ENCODE results near the gene SLC5A1.
A peak's percentile ranks its signal among the peaks of the same experiment; 100 is the strongest.

SLC5A1 gene

GRCh38 chr22:32042924-32043323 is at the start of gene SLC5A1:
SLC5A1 (plus strand) TSS chr22:32043261; CDS start chr22:32043282, 21 bp downstream.
- no peak for FAIRE-seq

GRCh38 chr22:31995046-31995445 is 48.0 kb upstream of the SLC5A1 start:
- FAIRE-seq, result no peak

- no peak for FAIRE-seq
Observed at GRCh38 chr22:31995807-31996206, 47.3 kb upstream of the SLC5A1 start.

- no peak for FAIRE-seq
Observed at GRCh38 chr22:31998784-31999385, 44.2 kb upstream of the SLC5A1 start.

- no peak for FAIRE-seq
Observed at GRCh38 chr22:32000181-32000580, 42.9 kb upstream of the SLC5A1 start.

GRCh38 chr22:32005453-32005852 is 37.6 kb upstream of the SLC5A1 start:
- FAIRE-seq, result no peak

GRCh38 chr22:32013200-32013599 is 29.9 kb upstream of the SLC5A1 start:
- FAIRE-seq, result no peak

- no peak for FAIRE-seq
Observed at GRCh38 chr22:32016081-32016480, 27.0 kb upstream of the SLC5A1 start.

- FAIRE-seq, result no peak
Observed at GRCh38 chr22:32018056-32018455, 25.0 kb upstream of the SLC5A1 start.

- FAIRE-seq, result peak; percentile 58
Observed at GRCh38 chr22:32020117-32020516, 22.9 kb upstream of the SLC5A1 start.

GRCh38 chr22:32021716-32022115 is 21.3 kb upstream of the SLC5A1 start:
- no peak for FAIRE-seq

GRCh38 chr22:32023251-32023827 is 19.7 kb upstream of the SLC5A1 start:
- no peak for FAIRE-seq

GRCh38 chr22:32024796-32025195 is 18.3 kb upstream of the SLC5A1 start:
- no peak for FAIRE-seq

- no peak for FAIRE-seq
Observed at GRCh38 chr22:32030518-32031247, 12.4 kb upstream of the SLC5A1 start.

- FAIRE-seq, result no peak
Observed at GRCh38 chr22:32031466-32031865, 11.6 kb upstream of the SLC5A1 start.

- no peak for FAIRE-seq
Observed at GRCh38 chr22:32034275-32034674, 8.8 kb upstream of the SLC5A1 start.

GRCh38 chr22:32037236-32037635 is 5.8 kb upstream of the SLC5A1 start:
- no peak for FAIRE-seq

GRCh38 chr22:32040324-32040904 is 2.6 kb upstream of the SLC5A1 start:
- FAIRE-seq, result no peak

GRCh38 chr22:32043391-32043790 is 330 bp downstream of the SLC5A1 start:
- FAIRE-seq, result no peak

GRCh38 chr22:32044477-32044876 is 1.4 kb downstream of the SLC5A1 start:
- no peak for FAIRE-seq

- FAIRE-seq, result peak; percentile 61
Observed at GRCh38 chr22:32044913-32045312, 1.9 kb downstream of the SLC5A1 start.

GRCh38 chr22:32048069-32048468 is 5.0 kb downstream of the SLC5A1 start:
- FAIRE-seq, result no peak

- no peak for FAIRE-seq
Observed at GRCh38 chr22:32050678-32051515, 7.8 kb downstream of the SLC5A1 start.
